Neural cell (in vitro differentiated cells): ENCODE measurements around the gene ATG4A. TPM values are rescaled to one million over a fixed set of nuclear protein-coding genes. Genes with fewer than 3 reads are reported as not detected.

ENCODE experiments used
- H2AFZ ChIP-seq: fragments of 200-600, 300-800 bp; sonication (generic), shearing (Covaris generic); 2 replicates; pipeline ENCODE4 v1.6.0; 2014; ENCODE audit warnings: low read depth, mild to moderate bottlenecking, antibody characterized with exemption, low read length, moderate library complexity
- H3F3A ChIP-seq: fragments of 200-600 bp; shearing (Covaris generic); 2 replicates; pipeline ENCODE4 v1.6.1; 2016; ENCODE audit warnings: mild to moderate bottlenecking, moderate library complexity, mixed read lengths, antibody characterized with exemption, low read length; ENCODE audit not compliant: insufficient read depth, poor library complexity, severe bottlenecking
- H3K27ac ChIP-seq: fragments of 200-600, 300-800 bp; sonication (generic), shearing (Covaris generic); 2 replicates; pipeline ENCODE4 v1.5.1; 2014; ENCODE audit warnings: mild to moderate bottlenecking, low read length, moderate library complexity
- H3K27me3 ChIP-seq: fragments of 300-800, 200-600 bp; sonication (generic), shearing (Covaris generic); 2 replicates; pipeline ENCODE4 v1.6.0; 2014; ENCODE audit warnings: mild to moderate bottlenecking, low read depth, low read length, moderate library complexity; ENCODE audit not compliant: insufficient read depth
- H3K36me3 ChIP-seq: fragments of 300-800, 200-600 bp; sonication (generic), shearing (Covaris generic); 2 replicates; pipeline ENCODE4 v1.5.1; 2014; ENCODE audit warnings: mild to moderate bottlenecking, antibody characterized with exemption, low read length, moderate library complexity; ENCODE audit not compliant: insufficient read depth
- H3K4me2 ChIP-seq: fragments of 300-800, 200-600 bp; sonication (generic), shearing (Covaris generic); 2 replicates; pipeline ENCODE4 v1.6.0; 2014; ENCODE audit warnings: mild to moderate bottlenecking, low read length
- H3K4me3 ChIP-seq: fragments of 300-800, 200-600 bp; sonication (generic), shearing (Covaris generic); 2 replicates; pipeline ENCODE4 v1.5.1; 2014; ENCODE audit warnings: mild to moderate bottlenecking, low read length, moderate library complexity
- H3K79me2 ChIP-seq: fragments of 200-600 bp; shearing (Covaris generic); replicated peaks from 2 replicates; pipeline ENCODE4 v1.6.0; 2014; ENCODE audit warnings: mild to moderate bottlenecking, low read length, moderate library complexity; ENCODE audit not compliant: insufficient read depth
- H3K9ac ChIP-seq: fragments of 300-800, 200-600 bp; sonication (generic), shearing (Covaris generic); 2 replicates; pipeline ENCODE4 v1.6.1; 2016; ENCODE audit warnings: mild to moderate bottlenecking, low read length, mixed read lengths
- H3K9me2 ChIP-seq: fragments of 200-600 bp; shearing (Covaris generic); 2 replicates; pipeline ENCODE4 v1.6.1; 2016; ENCODE audit warnings: mild to moderate bottlenecking, low read length, mixed read lengths; ENCODE audit not compliant: insufficient read depth
- H3K9me3 ChIP-seq: fragments of 200-600, 300-800 bp; sonication (generic), shearing (Covaris generic); 2 replicates; pipeline ENCODE4 v1.6.1; 2016; ENCODE audit warnings: mild to moderate bottlenecking, mixed run types, low read length, moderate library complexity, mixed read lengths
- H4K20me1 ChIP-seq: fragments of 200-600 bp; shearing (Covaris generic); 2 replicates; pipeline ENCODE4 v1.6.1; 2016; ENCODE audit warnings: mild to moderate bottlenecking, mixed run types; ENCODE audit not compliant: insufficient read depth
- CTCF ChIP-seq: fragments of 450-650 bp; IDR thresholded peaks from 2 replicates; pipeline ENCODE4 v1.5.1; 2014; ENCODE audit warnings: antibody characterized with exemption, mild to moderate bottlenecking, moderate library complexity; ENCODE audit not compliant: poor library complexity, severe bottlenecking
- EP300 ChIP-seq: fragments of 450-650 bp; conservative IDR thresholded peaks from 2 replicates; pipeline ENCODE4 v1.6.1; 2014; ENCODE audit warnings: antibody characterized with exemption, mild to moderate bottlenecking, moderate library complexity; ENCODE audit not compliant: poor library complexity, severe bottlenecking
- EZH2 ChIP-seq: fragments of 200-600, 300-800 bp; shearing (Covaris generic), sonication (generic); IDR thresholded peaks from 2 replicates; pipeline ENCODE4 v1.6.1; 2014; ENCODE audit warnings: antibody characterized with exemption, low read length, borderline replicate concordance, mild to moderate bottlenecking; ENCODE audit not compliant: insufficient read depth, poor library complexity, severe bottlenecking
- MXI1 ChIP-seq: fragments of 450-650 bp; conservative IDR thresholded peaks from 2 replicates; pipeline ENCODE4 v1.6.1; 2014; ENCODE audit warnings: antibody characterized with exemption, mild to moderate bottlenecking; ENCODE audit not compliant: poor library complexity, severe bottlenecking
- POLR2AphosphoS5 ChIP-seq: IDR thresholded peaks from 2 replicates; pipeline ENCODE4 v1.6.1; 2012
- RAD21 ChIP-seq: fragments of 450-650 bp; conservative IDR thresholded peaks from 2 replicates; pipeline ENCODE4 v1.6.1; 2014; ENCODE audit warnings: antibody characterized with exemption, mild to moderate bottlenecking, moderate library complexity
- SMC3 ChIP-seq: fragments of 450-650 bp; conservative IDR thresholded peaks from 2 replicates; pipeline ENCODE4 v1.6.1; 2014; ENCODE audit warnings: antibody characterized with exemption, mild to moderate bottlenecking, moderate library complexity; ENCODE audit not compliant: poor library complexity
- TAF1 ChIP-seq: IDR thresholded peaks from 2 replicates; pipeline ENCODE4 v1.6.1; 2012; ENCODE audit warnings: low read depth
- polyA plus RNA-seq: library from polyadenylated mRNA; depleted of rRNA; stranded (reverse); fragments of >200 nt; gene quantifications from 2 replicates; pipeline ENCODE4 v1.2.3, GENCODE V29; 2014
- TF ChIP-seq, protein P1 (sequence below): IDR thresholded peaks from 2 replicates; pipeline ENCODE4 v1.6.1; 2012; ENCODE audit warnings: borderline replicate concordance

ATG4A gene
- polyA plus RNA-seq, 1 donor from 2014 or later = 20.4 TPM

GRCh38 chrX:108087792-108088191, 3.8 kb upstream of the ATG4A start:
- H3K9me3 ChIP-seq = no peaks in the 10 kb centered on the region
- H3K79me2 ChIP-seq = peaks cover 8% of the 10 kb centered on the region
- no peak overlapping the region for H3K9ac ChIP-seq
- no peaks in the 10 kb centered on the region for H3K36me3 ChIP-seq
- H4K20me1 ChIP-seq = no peaks in the 10 kb centered on the region
- no peaks in the 10 kb centered on the region for H3K9me2 ChIP-seq
- H3K4me3 ChIP-seq = no peak overlapping the region
- H3K27ac ChIP-seq = no peak overlapping the region
- H3K27me3 ChIP-seq = no peaks in the 10 kb centered on the region
- no peaks in the 10 kb centered on the region for H3F3A ChIP-seq
- TF ChIP-seq CTCF (no peak), MXI1 (no peak), EP300 (no peak), RAD21 (no peak), EZH2 (no peak), POLR2AphosphoS5 (no peak), TAF1 (no peak)
- TF ChIP-seq, protein P1, sequence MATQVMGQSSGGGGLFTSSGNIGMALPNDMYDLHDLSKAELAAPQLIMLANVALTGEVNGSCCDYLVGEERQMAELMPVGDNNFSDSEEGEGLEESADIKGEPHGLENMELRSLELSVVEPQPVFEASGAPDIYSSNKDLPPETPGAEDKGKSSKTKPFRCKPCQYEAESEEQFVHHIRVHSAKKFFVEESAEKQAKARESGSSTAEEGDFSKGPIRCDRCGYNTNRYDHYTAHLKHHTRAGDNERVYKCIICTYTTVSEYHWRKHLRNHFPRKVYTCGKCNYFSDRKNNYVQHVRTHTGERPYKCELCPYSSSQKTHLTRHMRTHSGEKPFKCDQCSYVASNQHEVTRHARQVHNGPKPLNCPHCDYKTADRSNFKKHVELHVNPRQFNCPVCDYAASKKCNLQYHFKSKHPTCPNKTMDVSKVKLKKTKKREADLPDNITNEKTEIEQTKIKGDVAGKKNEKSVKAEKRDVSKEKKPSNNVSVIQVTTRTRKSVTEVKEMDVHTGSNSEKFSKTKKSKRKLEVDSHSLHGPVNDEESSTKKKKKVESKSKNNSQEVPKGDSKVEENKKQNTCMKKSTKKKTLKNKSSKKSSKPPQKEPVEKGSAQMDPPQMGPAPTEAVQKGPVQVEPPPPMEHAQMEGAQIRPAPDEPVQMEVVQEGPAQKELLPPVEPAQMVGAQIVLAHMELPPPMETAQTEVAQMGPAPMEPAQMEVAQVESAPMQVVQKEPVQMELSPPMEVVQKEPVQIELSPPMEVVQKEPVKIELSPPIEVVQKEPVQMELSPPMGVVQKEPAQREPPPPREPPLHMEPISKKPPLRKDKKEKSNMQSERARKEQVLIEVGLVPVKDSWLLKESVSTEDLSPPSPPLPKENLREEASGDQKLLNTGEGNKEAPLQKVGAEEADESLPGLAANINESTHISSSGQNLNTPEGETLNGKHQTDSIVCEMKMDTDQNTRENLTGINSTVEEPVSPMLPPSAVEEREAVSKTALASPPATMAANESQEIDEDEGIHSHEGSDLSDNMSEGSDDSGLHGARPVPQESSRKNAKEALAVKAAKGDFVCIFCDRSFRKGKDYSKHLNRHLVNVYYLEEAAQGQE = no peak
- H3K4me2 ChIP-seq = no peak overlapping the region
- no peak overlapping the region for H2AFZ ChIP-seq

- Histone ChIP-seq H3K36me3 (no peaks in the 10 kb centered on the region), H3K9me3 (no peaks in the 10 kb centered on the region), H3K27ac (no peak overlapping the region), H3K9ac (no peak overlapping the region), H3K27me3 (no peaks in the 10 kb centered on the region), H3K9me2 (no peaks in the 10 kb centered on the region), H3K4me3 (no peak overlapping the region), H3K79me2 (peaks cover 8% of the 10 kb centered on the region), H3F3A (no peaks in the 10 kb centered on the region), H3K4me2 (no peak overlapping the region), H4K20me1 (no peaks in the 10 kb centered on the region), H2AFZ (no peak overlapping the region)
- TF ChIP-seq TAF1 = no peak
- no peak for TF ChIP-seq EP300
- no peak for TF ChIP-seq SMC3
Measured at GRCh38 chrX:108088511-108088910, 3.1 kb upstream of the ATG4A start.
